ENCODE measurements around the gene CDYL2.

- no peak for TF ChIP-seq CTCF (IDR thresholded peaks at IDR 0.05)
- TF ChIP-seq POLR2AphosphoS5 (IDR thresholded peaks at IDR 0.05): no peak
- TF ChIP-seq POLR2A (IDR thresholded peaks at IDR 0.05): no peak
Observed at GRCh38 chr16:80585764-80586163, 218.6 kb downstream of the CDYL2 start.
